ENCODE results near the gene MRTFA. TPM values are rescaled to one million over a fixed set of nuclear protein-coding genes. Genes with fewer than 3 reads are reported as not detected.

Gene MRTFA
- total RNA-seq, 1 experiment from 2014 or later, result 28.0 TPM

GRCh38 chr22:40526960-40527359 is 109.6 kb downstream of the MRTFA start (continued):
- TF ChIP-seq REST (IDR thresholded peaks at IDR 0.05; ENCODE audit: low read depth), result no peak

GRCh38 chr22:40525250-40525884 is 111.2 kb downstream of the MRTFA start:
- H3K9ac ChIP-seq (ENCODE audit: low read length), result no peak overlapping the region
- no peaks in the 10 kb centered on the region for H4K20me1 ChIP-seq (ENCODE audit: insufficient read depth)
- ChIA-PET POLR2A (no interaction called here), CTCF (interaction anchor here (0.9 to 2.4 kb wide), 9 partner anchors 8 to 374 kb away, joined by 3 to 20 read pairs (median 5); no protein-coding TSS in a partner anchor), RAD21 (ENCODE audit: low non-redundant PET in 1 of 2, low total read pairs in 2 of 2, uncharacterized antibody in 2 of 2, unreplicated experiment in 2 of 2) (interaction anchor here (0.6 to 0.9 kb wide), 3 partner anchors 111 to 121 kb away, joined by 3 read pairs; partner anchors contain the start of gene MRTFA (in 1 of the 2))
- intact Hi-C loops (cut with micrococcal nuclease), result loop anchor here (1.0 kb wide), 2 partner anchors 121 to 374 kb away; no protein-coding TSS in a partner anchor
- BruUV-seq (replicated peaks), result no TSS peak
- H3K4me3 ChIP-seq (replicated peaks in 1 of 2; ENCODE audit: low read depth in 1 of 2, low read length in 2 of 2), result no peak overlapping the region
- no peaks in the 10 kb centered on the region for H3K27me3 ChIP-seq (ENCODE audit: insufficient read depth, low read length)
- DNase-seq (ENCODE audit: low read depth, low spot score) (no peak), ATAC-seq (peak; percentile 91)
- peaks cover 7% of the 10 kb centered on the region for H3K79me2 ChIP-seq (ENCODE audit: insufficient read depth, low read length)
- H3K9me3 ChIP-seq (ENCODE audit: control insufficient read depth in 1 of 2, insufficient read depth in 1 of 2, low read depth in 1 of 2, low read length in 2 of 2), result no peaks in the 10 kb centered on the region
- H3K4me2 ChIP-seq (ENCODE audit: low read length), result no peak overlapping the region; the same call in 1 of the 2 replicates
- H3K27ac ChIP-seq (ENCODE audit: low read depth, low read length), result no peak overlapping the region
- TF ChIP-seq RAD21 (IDR thresholded peaks at IDR 0.05; ENCODE audit: low read depth) (peak; percentile 76), TCF7L2 (IDR thresholded peaks at IDR 0.05; ENCODE audit: borderline replicate concordance, extremely low read depth, insufficient read depth, insufficient read length) (no peak), ZBTB33 (IDR thresholded peaks at IDR 0.05; ENCODE audit: extremely low read depth, insufficient replicate concordance, low read length) (no peak), YY1 (IDR thresholded peaks at IDR 0.05; ENCODE audit: extremely low read depth, insufficient replicate concordance, low read depth, low read length) (peak; percentile 16), CTCF (IDR thresholded peaks at IDR 0.05 in 2 of 3, conservative IDR thresholded peaks at IDR 0.05 in 1 of 3; ENCODE audit: borderline replicate concordance in 1 of 3, insufficient read depth in 1 of 3, low read depth in 2 of 3, low read length in 2 of 3) (peak; percentile 74 to 90 (median 77); a peak in 5 of 6 replicates)
- no peaks in the 10 kb centered on the region for H3K36me3 ChIP-seq (ENCODE audit: control insufficient read depth in 1 of 2, insufficient read depth in 2 of 2, low read length in 2 of 2)
- no peak overlapping the region for H2AFZ ChIP-seq (ENCODE audit: low read depth, low read length, poor library complexity, severe bottlenecking)
- peaks cover 2 to 20% of the 10 kb centered on the region in 2 experiments; a peak in 2 of 4 replicates for H3K4me1 ChIP-seq (ENCODE audit: control insufficient read depth in 1 of 2, insufficient read depth in 2 of 2, low read length in 2 of 2)
- H3K9me2 ChIP-seq (ENCODE audit: insufficient read depth), result no peaks in the 10 kb centered on the region
